Smooth muscle cell (in vitro differentiated cells): ENCODE results near the gene SAMD10. TPM values are rescaled to one million over a fixed set of nuclear protein-coding genes. Genes with fewer than 3 reads are reported as not detected.
A peak's percentile ranks its signal among the peaks of the same experiment; 100 is the strongest.

Experiments
- DNase-seq: peaks from one replicate; lab custom pipeline; 2025; ENCODE audit not compliant: unreplicated experiment; lab: John Stamatoyannopoulos, UW
- H2AFZ ChIP-seq: fragments of 200-600 bp; sonication (generic); 2 replicates; pipeline ENCODE4 v1.6.0; 2016; ENCODE audit warnings: antibody characterized with exemption, low read depth, mild to moderate bottlenecking
- H3F3A ChIP-seq: fragments of 200-600 bp; sonication (generic); 2 replicates; pipeline ENCODE4 v1.6.0; 2017; ENCODE audit warnings: antibody characterized with exemption, low read depth
- H3K27ac ChIP-seq: fragments of 200-600 bp; sonication (generic); 2 replicates; pipeline ENCODE4 v1.5.1; 2016; ENCODE audit warnings: low read depth, mild to moderate bottlenecking
- H3K27me3 ChIP-seq: fragments of 200-600 bp; sonication (generic); 2 replicates; pipeline ENCODE4 v1.6.1; 2016; ENCODE audit warnings: low read depth, mild to moderate bottlenecking
- H3K36me3 ChIP-seq: fragments of 200-600 bp; sonication (generic); 2 replicates; pipeline ENCODE4 v1.5.1; 2016; ENCODE audit warnings: low read depth
- H3K4me1 ChIP-seq: fragments of 200-600 bp; sonication (generic); 2 replicates; pipeline ENCODE4 v1.5.1; 2016; ENCODE audit warnings: low read depth
- H3K4me2 ChIP-seq: fragments of 200-600 bp; sonication (generic); 2 replicates; pipeline ENCODE4 v1.6.0; 2016; ENCODE audit warnings: mild to moderate bottlenecking
- H3K4me3 ChIP-seq: fragments of 200-600 bp; sonication (generic); 2 replicates; pipeline ENCODE4 v1.5.1; 2016; ENCODE audit warnings: mild to moderate bottlenecking
- H3K79me2 ChIP-seq: fragments of 200-600 bp; sonication (generic); 2 replicates; pipeline ENCODE4 v1.6.0; 2016; ENCODE audit warnings: low read depth, mild to moderate bottlenecking
- H3K9ac ChIP-seq: fragments of 200-600 bp; sonication (generic); 2 replicates; pipeline ENCODE4 v1.6.0; 2016; ENCODE audit warnings: low read depth
- H3K9me3 ChIP-seq: fragments of 200-600 bp; sonication (generic); replicated peaks from 2 replicates; pipeline ENCODE4 v1.5.1; 2016; ENCODE audit warnings: low read depth
- H4K20me1 ChIP-seq: fragments of 200-600 bp; sonication (generic); 2 replicates; pipeline ENCODE4 v1.6.0; 2016; ENCODE audit warnings: low read depth
- whole genome bisulfite sequencing: methylation state at CpG from one replicate; pipeline ENCODE4 v1.1.7; 2016; ENCODE audit warnings: low lambda C conversion rate; 5-methylcytosine and 5-hydroxymethylcytosine counted together
- polyA plus RNA-seq: library from polyadenylated mRNA; unstranded; fragments of >200 nt; fragmentation: Nextera tagmentation; extraction: Ambion mirVana; gene quantifications from 2 replicates; pipeline ENCODE4 v1.2.1, GENCODE V29; 2016
- total RNA-seq: library from RNA; depleted of rRNA; stranded (reverse); fragments of >200 nt; gene quantifications from 2 replicates; pipeline ENCODE4 v1.2.3, GENCODE V29; 2014
- TF ChIP-seq, protein P1 (sequence below): fragments of 200-600 bp; sonication (generic); IDR thresholded peaks from 2 replicates; pipeline ENCODE4 v1.5.1; 2017; ENCODE audit warnings: borderline replicate concordance, mild to moderate bottlenecking, antibody characterized with exemption; ENCODE audit not compliant: insufficient read depth, poor library complexity, severe bottlenecking

The SAMD10 gene
- total and polyA plus RNA-seq, 2 experiments from 2014 or later, result 0.13 to 1.2 TPM

DNA sequence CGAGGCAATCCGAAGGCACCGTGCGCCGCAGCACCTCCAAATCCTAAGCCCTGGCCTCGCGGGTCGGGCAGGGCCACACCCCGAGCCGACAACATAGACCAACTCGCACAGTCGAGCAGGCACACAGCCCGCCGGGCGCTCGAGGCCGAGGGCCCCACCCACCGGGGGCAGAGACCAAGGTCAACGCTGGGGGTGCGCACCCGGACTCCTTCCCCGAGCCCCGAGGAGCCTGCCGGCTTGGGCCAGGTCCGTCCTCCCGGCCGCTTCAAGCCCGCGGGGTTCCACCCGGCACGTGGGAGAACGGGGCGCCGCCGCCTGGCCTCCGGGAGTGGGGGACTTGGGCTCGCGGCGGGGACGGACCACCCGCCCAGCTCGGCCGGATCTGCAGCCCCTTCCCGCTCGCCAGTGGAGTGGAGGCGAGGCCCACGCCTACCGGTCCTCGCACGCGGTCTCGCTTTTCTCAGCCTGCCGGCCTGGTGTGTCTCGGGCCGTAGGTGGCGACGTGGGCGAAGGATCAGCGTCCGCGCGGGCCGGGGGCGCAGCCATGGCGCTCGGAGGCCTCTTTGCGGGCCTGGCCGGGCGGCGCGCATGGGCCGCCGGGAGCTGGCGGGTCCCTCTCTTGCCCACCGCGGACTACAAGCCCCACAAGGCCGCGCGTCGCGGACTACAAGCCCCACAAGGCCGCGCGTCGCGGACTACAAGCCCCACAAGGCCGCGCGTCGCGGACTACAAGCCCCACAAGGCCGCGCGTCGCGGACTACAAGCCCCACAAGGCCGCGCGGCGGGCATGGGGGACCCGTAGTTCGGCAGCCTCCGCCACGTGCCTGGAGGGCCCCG is 23.4 kb downstream of the SAMD10 start, which contains the start of gene UCKL1:
UCKL1 (minus strand) TSS at position 590 of the 837 bp plus-strand sequence; CDS start at position 546, 44 bp downstream.
- TF ChIP-seq, protein P1, sequence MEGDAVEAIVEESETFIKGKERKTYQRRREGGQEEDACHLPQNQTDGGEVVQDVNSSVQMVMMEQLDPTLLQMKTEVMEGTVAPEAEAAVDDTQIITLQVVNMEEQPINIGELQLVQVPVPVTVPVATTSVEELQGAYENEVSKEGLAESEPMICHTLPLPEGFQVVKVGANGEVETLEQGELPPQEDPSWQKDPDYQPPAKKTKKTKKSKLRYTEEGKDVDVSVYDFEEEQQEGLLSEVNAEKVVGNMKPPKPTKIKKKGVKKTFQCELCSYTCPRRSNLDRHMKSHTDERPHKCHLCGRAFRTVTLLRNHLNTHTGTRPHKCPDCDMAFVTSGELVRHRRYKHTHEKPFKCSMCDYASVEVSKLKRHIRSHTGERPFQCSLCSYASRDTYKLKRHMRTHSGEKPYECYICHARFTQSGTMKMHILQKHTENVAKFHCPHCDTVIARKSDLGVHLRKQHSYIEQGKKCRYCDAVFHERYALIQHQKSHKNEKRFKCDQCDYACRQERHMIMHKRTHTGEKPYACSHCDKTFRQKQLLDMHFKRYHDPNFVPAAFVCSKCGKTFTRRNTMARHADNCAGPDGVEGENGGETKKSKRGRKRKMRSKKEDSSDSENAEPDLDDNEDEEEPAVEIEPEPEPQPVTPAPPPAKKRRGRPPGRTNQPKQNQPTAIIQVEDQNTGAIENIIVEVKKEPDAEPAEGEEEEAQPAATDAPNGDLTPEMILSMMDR, result no peak
- H3K27ac ChIP-seq, result peak within 1 kb of the TSS; percentile 80
- H3K36me3 ChIP-seq, result no peaks in the 10 kb centered on the region
- H2AFZ ChIP-seq, result peak within 1 kb of the TSS; percentile 39
- H3K9me3 ChIP-seq, result no peaks in the 10 kb centered on the region
- H3K27me3 ChIP-seq, result no peaks in the 10 kb centered on the region
- no peaks in the 10 kb centered on the region for H3F3A ChIP-seq
- H4K20me1 ChIP-seq, result peaks cover 47% of the 10 kb centered on the region
- peak within 1 kb of the TSS; percentile 100 for H3K4me2 ChIP-seq
- peaks cover 10% of the 10 kb centered on the region for H3K4me1 ChIP-seq
- H3K4me3 ChIP-seq, result peak within 1 kb of the TSS; percentile 99
- under 1% methylated on average over 99 of the region's 105 CpGs for WGBS
- H3K9ac ChIP-seq, result peak within 1 kb of the TSS; percentile 83
- peaks cover 50% of the 10 kb centered on the region for H3K79me2 ChIP-seq
- DNase-seq, result peak; percentile 60

DNA sequence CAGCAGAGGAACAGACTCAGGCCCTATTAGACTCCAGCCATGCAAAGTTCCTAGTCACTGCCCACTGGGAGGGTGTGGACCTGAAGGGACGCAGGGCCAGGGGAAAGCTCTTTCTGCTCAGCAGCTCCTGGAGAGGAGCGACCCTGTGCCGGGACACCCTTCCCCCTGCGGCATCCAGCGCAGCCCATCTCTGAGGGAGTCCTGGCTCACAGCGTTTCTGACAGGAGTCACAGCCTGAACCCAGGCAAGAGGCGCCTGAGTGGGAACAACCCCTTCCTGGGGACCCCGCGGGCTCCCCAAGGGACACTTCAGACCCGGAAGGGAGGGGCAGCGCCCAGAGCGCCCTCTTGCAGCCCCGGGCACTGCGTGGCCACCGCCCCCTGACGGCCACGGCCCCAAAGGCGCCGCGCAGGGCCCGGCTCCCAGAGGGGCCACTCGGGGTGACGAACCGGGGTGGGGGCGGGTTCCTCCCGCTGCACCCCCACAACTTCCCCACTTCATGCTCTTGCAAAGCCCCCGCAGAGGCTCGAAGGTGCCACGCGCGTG is 24.1 kb downstream of the SAMD10 start:
- TF ChIP-seq, protein P1, result peak; percentile 30
- Histone ChIP-seq H3K4me2 (peak overlapping the region; percentile 99), H3K9me3 (no peaks in the 10 kb centered on the region), H3K27me3 (no peaks in the 10 kb centered on the region), H2AFZ (peak overlapping the region; percentile 39), H3K4me3 (peak overlapping the region; percentile 99), H3F3A (no peaks in the 10 kb centered on the region), H3K9ac (peak overlapping the region; percentile 83), H3K79me2 (peaks cover 52% of the 10 kb centered on the region), H3K36me3 (no peaks in the 10 kb centered on the region), H3K4me1 (peaks cover 10% of the 10 kb centered on the region), H4K20me1 (peaks cover 53% of the 10 kb centered on the region), H3K27ac (no peak overlapping the region)
- DNase-seq, result no peak
- 8% methylated on average over 21 of the region's 31 CpGs for WGBS

DNA sequence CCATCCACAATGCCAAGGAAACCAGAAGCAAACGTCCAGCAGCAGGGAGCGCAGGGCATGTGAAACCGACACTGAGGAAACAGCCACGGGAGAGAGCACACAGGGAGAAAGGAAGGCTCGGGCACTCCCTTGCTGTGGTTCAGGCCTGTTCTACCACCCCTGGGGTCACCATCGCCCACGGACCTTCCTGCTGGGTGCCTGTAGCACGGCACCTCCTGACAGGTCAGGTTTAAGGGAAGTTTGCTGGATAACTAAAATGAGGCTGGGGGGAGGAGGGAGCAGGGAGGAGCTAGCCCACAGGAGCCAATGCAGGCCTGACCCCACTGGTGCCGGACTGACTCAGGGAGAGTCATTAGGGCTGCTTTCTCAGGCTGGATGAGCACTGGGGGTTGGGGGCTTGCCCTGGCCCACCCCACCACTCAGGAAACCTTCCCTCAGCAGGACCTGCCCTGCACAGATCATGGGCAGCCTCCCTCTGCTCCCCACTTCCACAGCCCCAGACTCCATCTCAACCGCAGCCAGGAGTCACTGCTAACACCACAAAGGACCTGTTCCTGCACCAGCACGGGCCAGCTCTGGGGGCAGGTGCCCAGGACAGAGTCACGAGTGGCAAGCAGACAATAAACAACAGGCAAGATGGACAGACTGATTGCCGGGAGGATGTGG is 25.5 kb downstream of the SAMD10 start:
- H3K9me3 ChIP-seq, result no peaks in the 10 kb centered on the region
- no peak overlapping the region for H3K4me2 ChIP-seq
- no peak for DNase-seq
- H2AFZ ChIP-seq, result no peak overlapping the region
- H4K20me1 ChIP-seq, result peaks cover 68% of the 10 kb centered on the region
- H3K27ac ChIP-seq, result no peak overlapping the region
- TF ChIP-seq, protein P1, result no peak
- H3K79me2 ChIP-seq, result peaks cover 57% of the 10 kb centered on the region
- 89% methylated on average over 13 of the region's 13 CpGs for WGBS
- no peaks in the 10 kb centered on the region for H3K27me3 ChIP-seq
- no peak overlapping the region for H3K4me3 ChIP-seq
- no peaks in the 10 kb centered on the region for H3F3A ChIP-seq
- H3K9ac ChIP-seq, result no peak overlapping the region
- H3K36me3 ChIP-seq, result no peaks in the 10 kb centered on the region
- H3K4me1 ChIP-seq, result peaks cover 10% of the 10 kb centered on the region
